ENCODE results near the gene ASB4.

DNA sequence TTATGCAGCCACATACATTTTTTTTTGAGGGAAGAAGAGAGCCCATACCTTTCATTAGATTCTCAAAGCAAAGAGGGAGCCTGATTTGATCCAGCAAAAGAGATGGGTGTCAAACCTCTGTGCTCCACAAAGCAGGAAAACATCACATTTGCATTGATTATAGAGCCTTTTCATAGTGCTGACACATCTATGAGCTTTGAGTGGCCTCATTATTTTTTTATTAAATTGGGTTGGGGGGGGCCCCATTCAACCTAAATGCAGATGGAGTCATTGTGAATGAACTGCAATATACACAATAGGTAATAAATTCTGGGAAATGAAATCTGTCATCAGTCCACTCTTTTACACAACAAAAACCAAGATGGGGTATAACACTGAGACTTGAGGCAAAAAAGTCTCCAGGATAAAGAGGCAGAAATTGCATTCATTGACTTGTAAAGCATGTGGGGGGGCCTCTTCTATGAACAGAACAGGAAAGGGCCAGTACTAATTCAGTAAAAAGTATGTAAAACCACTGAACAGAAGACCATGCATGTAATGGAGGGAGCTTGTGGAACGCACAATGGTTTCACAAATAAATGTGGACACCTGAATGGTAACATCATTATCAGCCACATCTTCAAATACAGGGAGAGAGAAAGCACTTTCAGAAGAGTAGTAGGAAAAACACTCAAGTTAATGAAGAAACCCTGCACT, 17.7 kb upstream of the ASB4 start:
- TF ChIP-seq POLR2A (IDR thresholded peaks at IDR 0.05; ENCODE audit: low read length) (no peak), GATA1 (IDR thresholded peaks at IDR 0.05; ENCODE audit: low read depth, low read length) (no peak)
